Immature natural killer cell (primary cell): Measurements from ENCODE around the gene PRAC2. TPM values are rescaled to one million over a fixed set of nuclear protein-coding genes. Genes with fewer than 3 reads are reported as not detected.

Experiments used
- DNase-seq, 3 donors: peaks; one replicate each; pipeline ENCODE4 v3.0.0; 2022; ENCODE audit warnings: mixed read lengths in 1 of 3
- H3K27ac Mint-ChIP-seq, 6 donors: one replicate each; pipeline ENCODE4 v1.8.0; 2020; ENCODE audit warnings: mixed read lengths in 6 of 6, mild to moderate bottlenecking in 5 of 6, inconsistent platforms in 4 of 6, moderate library complexity in 3 of 6
- H3K27me3 Mint-ChIP-seq, 3 donors: one replicate each; pipeline ENCODE4 v1.8.0; 2020 to 2021; ENCODE audit warnings: low read depth in 3 of 3, mild to moderate bottlenecking in 3 of 3, mixed read lengths in 3 of 3, moderate library complexity in 3 of 3, inconsistent platforms in 1 of 3
- H3K36me3 Mint-ChIP-seq, 3 donors: one replicate each; pipeline ENCODE4 v1.8.0; 2020; ENCODE audit warnings: mixed read lengths in 3 of 3, inconsistent platforms in 2 of 3, mild to moderate bottlenecking in 2 of 3
- H3K4me1 Mint-ChIP-seq, 2 donors: one replicate each; pipeline ENCODE4 v1.8.0; 2020; ENCODE audit warnings: inconsistent platforms in 2 of 2, mild to moderate bottlenecking in 2 of 2, mixed read lengths in 2 of 2, moderate library complexity in 1 of 2
- H3K4me3 Mint-ChIP-seq, 5 donors: one replicate each; pipeline ENCODE4 v1.8.0; 2020; ENCODE audit warnings: mild to moderate bottlenecking in 5 of 5, mixed read lengths in 5 of 5, inconsistent platforms in 3 of 5, moderate library complexity in 3 of 5
- H3K9me3 Mint-ChIP-seq, 6 donors: one replicate each; pipeline ENCODE4 v1.8.0; 2020; ENCODE audit warnings: mild to moderate bottlenecking in 6 of 6, mixed read lengths in 6 of 6, inconsistent platforms in 4 of 6, moderate library complexity in 3 of 6
- polyA plus RNA-seq, 3 donors: library from polyadenylated mRNA; unstranded; fragments of 300-500 nt; fragmentation: Illumina TruSeq; gene quantifications; one replicate each; pipeline ENCODE4 v1.2.3, GENCODE V29; 2021

The PRAC2 gene
- polyA plus RNA-seq, 3 donors from 2014 or later: not detected

DNA sequence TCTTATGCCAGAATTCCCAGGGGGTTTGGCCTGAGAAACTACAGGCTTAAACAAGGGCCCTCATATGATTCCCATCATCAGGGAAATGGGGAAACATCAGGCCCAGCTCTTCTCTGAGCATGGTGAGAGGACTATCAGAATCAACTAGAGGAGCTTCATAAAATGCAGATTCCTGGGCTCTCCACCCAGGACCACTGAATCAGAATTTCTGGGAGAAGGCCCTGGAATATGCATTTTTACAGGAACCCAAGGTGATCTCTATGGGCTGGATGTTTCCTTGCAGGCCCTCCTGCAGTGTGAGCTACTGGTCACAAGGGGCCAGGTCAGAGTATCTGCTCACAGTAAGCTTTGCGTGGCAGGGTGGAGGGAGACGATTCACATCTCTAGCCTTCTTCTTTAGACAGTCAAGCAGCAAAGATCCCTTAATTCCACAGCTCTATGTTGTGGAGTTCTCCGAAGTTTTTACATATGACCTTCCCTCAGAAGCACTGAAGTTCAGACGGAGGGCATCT lies 44.3 kb downstream of the PRAC2 start:
- DNase-seq: no peak
- no peaks in the 10 kb centered on the region for H3K9me3 Mint-ChIP-seq
- no peaks in the 10 kb centered on the region for H3K36me3 Mint-ChIP-seq
- no peak overlapping the region for H3K4me3 Mint-ChIP-seq
- peaks cover 5 to 7% (median 6%) of the 10 kb centered on the region in 3 donors for H3K27me3 Mint-ChIP-seq
- H3K27ac Mint-ChIP-seq: no peak overlapping the region
- no peaks in the 10 kb centered on the region for H3K4me1 Mint-ChIP-seq

DNA sequence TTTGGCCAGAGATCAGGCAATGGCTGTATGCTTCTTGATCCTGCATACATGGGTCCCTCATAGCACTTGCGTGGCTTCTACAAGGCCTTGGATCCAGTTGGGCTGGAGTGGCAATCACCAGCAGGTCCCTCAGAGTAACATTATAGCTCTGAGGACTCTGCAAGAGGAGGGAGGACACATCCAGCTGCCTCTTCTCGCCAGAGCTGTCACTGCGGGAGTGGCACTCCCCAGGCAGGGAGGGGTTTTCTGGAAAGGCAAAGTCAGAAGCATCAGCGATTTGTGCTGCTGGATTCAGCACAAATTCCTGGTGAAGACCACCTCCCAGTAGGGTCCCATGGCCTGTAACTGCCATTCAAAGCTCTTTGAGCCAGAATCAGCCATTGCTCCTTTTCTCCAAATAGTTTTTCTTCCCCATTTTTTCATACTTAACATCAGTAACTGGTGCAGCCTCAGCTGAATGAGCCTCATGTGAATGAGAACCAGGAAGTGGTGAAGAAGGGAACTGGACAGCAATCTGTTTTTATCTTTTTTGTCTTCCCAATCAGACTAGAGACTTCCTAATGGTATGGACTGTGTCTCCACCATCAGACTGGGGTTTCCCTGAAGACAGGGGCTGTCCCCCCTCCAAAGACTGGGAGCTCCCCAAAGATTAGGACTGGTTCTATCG lies 46.2 kb downstream of the PRAC2 start:
- no peak for DNase-seq
- Mint-ChIP-seq H3K27me3 (peaks cover 6 to 15% (median 8%) of the 10 kb centered on the region in 3 donors), H3K27ac (no peak overlapping the region), H3K36me3 (no peaks in the 10 kb centered on the region), H3K4me3 (no peak overlapping the region), H3K4me1 (no peaks in the 10 kb centered on the region), H3K9me3 (no peaks in the 10 kb centered on the region)

DNA sequence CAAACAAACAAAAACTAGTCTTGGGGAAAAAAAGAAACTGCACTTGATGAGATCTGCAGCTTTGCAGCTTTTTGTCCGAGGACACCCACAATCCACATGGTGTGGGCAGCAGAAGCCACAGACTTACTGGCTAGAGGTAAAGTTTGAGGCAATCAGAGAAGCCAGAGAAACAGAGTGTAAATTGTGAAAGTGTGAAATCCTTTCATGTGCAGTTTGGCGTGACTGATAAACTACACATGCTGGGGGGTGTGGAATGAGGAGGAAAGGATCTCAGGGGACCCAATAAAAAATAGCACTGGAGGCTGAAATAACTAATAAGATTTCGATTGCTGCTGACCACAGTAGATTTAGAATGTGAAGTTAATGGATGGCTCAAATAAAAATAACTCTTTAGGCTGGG lies 48.0 kb downstream of the PRAC2 start:
- Mint-ChIP-seq H3K27ac (no peak overlapping the region), H3K36me3 (no peaks in the 10 kb centered on the region), H3K27me3 (peaks cover 7 to 25% (median 11%) of the 10 kb centered on the region in 3 donors), H3K9me3 (no peaks in the 10 kb centered on the region), H3K4me1 (no peaks in the 10 kb centered on the region), H3K4me3 (no peak overlapping the region)
- DNase-seq: no peak

DNA sequence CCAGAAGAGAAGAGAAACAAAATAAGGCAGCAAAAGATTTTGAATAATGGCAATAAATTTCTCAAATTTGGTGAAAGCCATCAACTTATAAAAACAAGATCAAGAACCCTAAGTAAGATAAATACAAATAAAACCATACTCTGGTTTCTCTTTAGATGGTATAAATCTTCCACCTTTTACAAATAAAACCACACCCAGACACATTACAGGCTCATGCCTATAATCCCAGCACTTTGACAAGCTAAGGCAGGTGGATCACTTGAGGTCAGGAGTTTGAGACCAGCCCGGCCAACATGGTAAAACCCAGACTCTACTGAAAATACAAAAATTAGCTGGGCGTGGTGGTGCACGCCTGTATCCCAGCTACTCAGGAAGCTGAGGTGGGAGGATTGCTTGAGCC lies 50.3 kb downstream of the PRAC2 start:
- Mint-ChIP-seq H3K9me3 (no peaks in the 10 kb centered on the region), H3K27me3 (peaks cover 11 to 26% (median 15%) of the 10 kb centered on the region in 3 donors), H3K36me3 (no peaks in the 10 kb centered on the region), H3K27ac (no peak overlapping the region), H3K4me3 (no peak overlapping the region), H3K4me1 (no peaks in the 10 kb centered on the region)
- DNase-seq: no peak

Other genes starting within 250 kb of the PRAC2 start
- gene HOXB1, start 192.2 kb upstream of the PRAC2 start, polyA plus RNA-seq: not detected
- gene HOXB2, start 178.1 kb upstream of the PRAC2 start, polyA plus RNA-seq: 10 to 100 TPM; 15.9 to 32.6 (median 18.3) TPM
- gene HOXB4, start 144.8 kb upstream of the PRAC2 start, polyA plus RNA-seq: under 1 TPM in 2 of 3 donors, not detected in 1; 0.14 to 0.53 TPM
- under 1 TPM in 2 of 3 donors, not detected in 1; 0.26 to 0.45 TPM for gene HOXB3, start 132.9 kb upstream of the PRAC2 start, polyA plus RNA-seq
- gene HOXB5, start 129.4 kb upstream of the PRAC2 start, polyA plus RNA-seq: not detected
- gene HOXB6, start 118.2 kb upstream of the PRAC2 start, polyA plus RNA-seq: not detected
- 1 to 10 TPM in 2 of 3 donors, under 1 TPM in 1; 0.39 to 1.8 (median 1.5) TPM for gene HOXB7, start 112.2 kb upstream of the PRAC2 start, polyA plus RNA-seq
- not detected for gene HOXB8, start 107.9 kb upstream of the PRAC2 start, polyA plus RNA-seq
- not detected for gene HOXB9, start 96.8 kb upstream of the PRAC2 start, polyA plus RNA-seq
- gene PRAC1, start 667 bp upstream of the PRAC2 start, polyA plus RNA-seq: not detected
- gene HOXB13, start 5.6 kb downstream of the PRAC2 start, polyA plus RNA-seq: not detected
- not detected for gene TTLL6, start 94.0 kb downstream of the PRAC2 start, polyA plus RNA-seq
- gene CALCOCO2, start 107.8 kb downstream of the PRAC2 start, polyA plus RNA-seq: 100 to 1,000 TPM; 164 to 267 (median 199) TPM
- 100 to 1,000 TPM; 136 to 179 (median 160) TPM for gene ATP5MC1, start 169.6 kb downstream of the PRAC2 start, polyA plus RNA-seq
- 10 to 100 TPM; 62.4 to 84.3 (median 65.3) TPM for gene UBE2Z, start 185.2 kb downstream of the PRAC2 start, polyA plus RNA-seq
- gene SNF8, start 221.7 kb downstream of the PRAC2 start, polyA plus RNA-seq: 100 to 1,000 TPM; 143 to 170 (median 148) TPM
- not detected for gene GIP, start 245.4 kb downstream of the PRAC2 start, polyA plus RNA-seq